HG02938 (cell line): Measurements from ENCODE around the gene PCED1B.

Source experiments
- ATAC-seq: cut with Tn5 transposase; IDR thresholded peaks from one replicate; pipeline ENCODE4 v1.9.1; 2021; ENCODE audit warnings: mild to moderate bottlenecking, moderate library complexity; ENCODE audit not compliant: unreplicated experiment

The PCED1B gene

DNA sequence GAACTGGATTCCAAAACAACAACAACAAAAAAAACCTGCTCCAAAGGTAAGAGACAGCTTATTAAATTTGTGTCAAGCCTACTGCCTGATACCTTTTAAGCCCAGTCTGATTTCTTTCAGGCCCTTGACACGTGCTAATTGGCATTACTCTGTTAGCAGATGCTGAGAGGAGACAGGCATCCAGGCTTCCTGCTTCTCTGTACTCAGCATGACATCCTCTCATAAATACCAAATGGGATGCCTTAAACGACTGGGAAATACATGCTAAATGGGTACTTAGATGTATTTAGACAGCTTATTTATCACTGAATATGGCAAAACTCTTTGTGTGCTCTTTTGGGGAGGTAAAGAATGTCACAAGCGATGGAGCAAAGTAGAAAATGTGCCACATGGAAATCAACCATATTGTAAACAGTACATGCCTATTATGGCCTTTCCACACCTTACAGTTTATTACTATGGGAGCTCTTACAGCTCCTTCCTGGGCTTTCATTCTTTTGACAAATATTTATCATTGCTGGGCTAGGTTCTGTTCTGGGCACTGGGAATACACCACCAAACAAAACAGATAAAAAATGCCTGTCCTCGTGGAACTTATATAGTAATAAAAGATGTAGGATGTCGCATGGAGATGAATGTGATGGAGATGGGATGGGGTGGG is 11.5 kb upstream of the PCED1B start:
- ATAC-seq, result no peak

GRCh38 chr12:47068539-47068938 is 10.9 kb upstream of the PCED1B start:
- ATAC-seq, result no peak

DNA sequence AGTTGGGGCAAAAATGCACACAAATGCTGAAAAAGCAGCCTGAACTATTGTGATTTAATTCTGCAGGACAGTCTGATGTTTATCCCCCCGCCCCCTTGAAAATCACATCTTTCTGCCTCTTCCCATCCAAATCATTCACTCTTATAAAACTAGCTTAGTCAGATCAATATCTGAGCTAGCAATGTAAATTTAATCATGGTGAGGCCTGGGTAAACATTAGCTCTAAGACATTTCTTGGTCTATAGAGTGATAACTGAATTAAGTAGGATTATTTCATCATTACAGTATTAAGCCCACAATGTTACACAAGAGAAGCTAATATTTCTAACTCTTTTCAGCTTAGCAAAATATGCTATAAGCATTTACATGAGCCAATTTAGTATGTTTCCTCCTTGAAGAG is 9.1 kb upstream of the PCED1B start:
- ATAC-seq, result no peak

DNA sequence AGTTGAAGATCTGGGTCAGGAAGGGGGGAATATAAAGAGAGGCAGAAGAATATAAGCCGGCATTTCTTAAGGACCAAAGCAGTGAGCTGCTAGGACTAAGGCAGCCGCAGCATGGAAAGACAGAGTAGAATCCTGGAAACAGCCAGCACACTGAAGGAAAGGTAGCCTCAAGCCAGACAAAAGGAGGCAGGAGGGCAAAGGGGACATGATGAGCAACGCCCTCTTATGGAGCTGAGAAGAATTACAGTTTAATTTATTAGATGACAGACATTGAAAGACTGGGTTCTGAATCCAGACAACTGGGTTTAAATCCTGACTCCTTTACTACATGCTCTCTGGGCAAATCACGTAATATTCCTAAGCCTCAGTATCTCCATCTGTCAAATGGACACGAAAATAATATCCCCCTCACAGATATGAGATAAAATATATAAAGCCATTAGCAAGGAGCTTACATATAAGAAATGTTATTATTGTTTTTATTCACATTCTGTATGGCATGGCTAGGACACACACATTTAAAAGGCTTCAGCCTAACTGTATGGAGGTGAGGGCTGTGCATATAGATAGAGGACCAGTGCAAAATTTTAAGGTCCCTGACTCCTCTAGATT is 8.1 kb upstream of the PCED1B start:
- ATAC-seq, result no peak

DNA sequence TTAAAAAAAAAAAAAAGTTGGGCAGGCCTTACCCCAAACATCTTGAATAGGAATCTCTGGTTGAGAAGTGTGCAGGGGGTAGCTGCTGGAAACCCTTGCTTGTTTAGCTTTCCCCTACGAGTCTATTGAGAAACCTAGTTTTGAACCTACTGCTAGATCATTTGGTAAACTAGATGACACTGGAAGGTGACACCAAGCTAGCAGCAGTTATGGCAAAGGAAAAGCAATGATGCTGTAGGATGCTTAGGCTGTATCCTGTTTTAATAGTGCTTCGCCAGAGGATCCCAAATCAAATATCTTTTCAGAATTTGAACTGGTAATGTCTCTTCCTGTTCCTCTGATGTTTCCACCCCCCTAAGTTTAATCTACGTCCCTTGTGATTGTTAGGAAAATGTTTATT is 5.5 kb upstream of the PCED1B start:
- ATAC-seq, result no peak

GRCh38 chr12:47074757-47075156 is 4.7 kb upstream of the PCED1B start:
- ATAC-seq, result no peak

- ATAC-seq, result no peak
These were observed 4.0 kb upstream of the PCED1B start for GRCh38 chr12:47075192-47076084.

- ATAC-seq, result no peak
These were observed 2.0 kb upstream of the PCED1B start for GRCh38 chr12:47077206-47078085.

DNA sequence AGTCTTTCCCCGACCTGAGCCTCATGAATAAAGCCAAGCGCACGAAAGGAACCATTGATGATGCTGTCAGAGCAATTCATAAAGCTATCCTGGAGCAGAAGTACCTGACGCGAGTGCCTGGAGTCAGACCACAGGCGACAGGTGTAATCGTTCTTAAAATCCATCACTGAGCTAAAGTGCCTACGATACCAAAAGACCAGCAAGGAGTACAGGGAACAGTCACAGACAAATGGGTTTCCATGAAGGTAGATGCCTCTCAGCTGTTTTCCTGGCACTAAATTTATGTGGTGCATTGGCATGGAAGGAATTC is 1.4 kb upstream of the PCED1B start:
- ATAC-seq, result no peak

- no peak for ATAC-seq
These were observed 521 bp upstream of the PCED1B start for GRCh38 chr12:47078733-47079467.

- ATAC-seq, result no peak
These were observed 732 bp downstream of the PCED1B start for GRCh38 chr12:47079981-47080724.

DNA sequence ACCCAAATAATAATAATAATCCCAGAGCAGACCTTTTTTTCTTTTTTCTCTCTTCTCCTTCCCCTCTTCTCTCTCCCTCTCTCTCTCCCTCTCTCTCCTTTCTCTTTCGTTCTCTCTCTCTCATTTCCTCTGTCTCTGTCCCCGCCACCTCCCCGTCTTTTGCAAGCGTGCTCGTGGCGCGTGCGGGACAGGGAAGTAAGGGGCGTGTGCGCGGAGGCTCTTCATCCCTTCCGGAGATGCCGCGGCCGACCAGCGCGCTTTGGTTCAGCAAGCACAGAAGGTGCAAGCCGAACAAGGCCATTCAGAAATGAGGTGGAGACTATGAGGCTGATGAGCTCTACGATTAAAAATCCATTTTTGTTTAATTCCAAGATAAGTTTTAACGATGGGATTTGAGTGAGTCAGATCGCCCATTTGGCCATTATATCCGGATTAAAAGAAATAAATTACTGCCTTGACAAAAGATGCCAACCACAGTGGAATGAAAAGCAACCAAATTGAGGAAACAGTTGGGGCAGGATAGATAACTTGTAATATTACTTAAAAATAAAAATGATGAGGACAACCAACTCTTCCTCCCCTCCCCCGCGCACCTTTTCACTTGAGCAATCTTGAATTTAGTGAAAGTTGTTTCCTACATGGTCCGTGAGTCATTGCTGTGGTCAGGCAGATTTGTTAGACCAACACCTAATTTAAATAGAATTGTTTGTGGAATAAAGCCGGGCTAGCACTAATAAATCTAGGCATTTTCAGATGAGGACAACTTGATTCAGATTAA is 1.5 kb downstream of the PCED1B start:
- ATAC-seq, result no peak

DNA sequence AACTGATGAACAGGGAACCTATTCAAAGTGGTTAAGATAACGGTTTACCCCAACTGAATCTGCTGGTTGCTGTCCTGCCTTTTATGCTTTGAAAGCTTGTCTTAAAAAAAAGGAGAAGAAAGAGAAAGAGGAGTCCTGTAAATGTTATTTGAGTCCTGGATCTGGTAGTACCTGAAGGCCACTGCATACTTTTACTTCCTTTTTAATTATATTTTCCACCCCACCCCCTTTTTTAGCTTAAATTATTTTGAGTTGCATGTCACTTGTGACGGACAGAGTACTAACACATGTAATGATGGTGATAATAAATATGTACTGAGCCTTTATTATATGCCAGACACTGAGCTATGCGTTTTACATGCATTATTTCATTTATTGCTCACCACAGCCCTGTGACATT is 2.9 kb downstream of the PCED1B start:
- ATAC-seq, result no peak

DNA sequence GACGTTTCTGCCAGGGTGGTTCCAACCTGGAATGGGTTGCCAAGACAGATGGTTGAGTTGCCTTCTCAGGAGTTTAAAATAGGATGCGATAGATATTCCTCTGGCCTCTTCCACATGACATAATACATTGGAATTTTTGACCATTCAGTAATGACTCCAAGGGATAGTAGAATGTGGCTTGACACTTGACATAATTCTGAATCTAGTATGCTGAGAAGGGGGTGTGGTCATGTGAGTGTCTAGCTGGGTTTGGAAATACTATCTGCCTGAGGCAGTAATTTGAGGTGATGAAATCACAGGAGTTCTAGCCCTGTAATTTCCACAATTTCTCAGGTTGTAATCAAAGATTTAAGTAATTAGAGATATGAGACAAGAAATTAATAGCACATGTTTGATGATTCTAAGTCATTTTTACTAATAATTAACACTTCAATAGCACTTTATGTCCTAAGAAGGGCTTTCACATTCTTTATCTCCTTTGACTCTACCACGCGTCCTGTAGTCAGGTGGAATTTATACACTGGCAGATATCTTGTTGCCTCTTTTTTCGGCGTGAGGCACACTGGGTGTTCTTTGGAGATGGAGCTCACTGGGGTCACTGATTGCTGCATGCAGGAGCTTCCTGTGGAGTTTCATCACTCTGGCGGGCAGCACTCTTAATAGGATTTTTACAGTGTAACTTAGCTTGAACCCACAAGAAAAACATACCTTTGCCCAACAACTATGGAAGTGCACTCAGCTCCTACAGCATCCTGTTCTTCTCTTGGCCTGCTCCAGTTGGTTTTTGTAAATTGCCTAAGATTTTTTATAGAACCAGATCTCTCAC is 3.6 kb downstream of the PCED1B start:
- ATAC-seq, result no peak

DNA sequence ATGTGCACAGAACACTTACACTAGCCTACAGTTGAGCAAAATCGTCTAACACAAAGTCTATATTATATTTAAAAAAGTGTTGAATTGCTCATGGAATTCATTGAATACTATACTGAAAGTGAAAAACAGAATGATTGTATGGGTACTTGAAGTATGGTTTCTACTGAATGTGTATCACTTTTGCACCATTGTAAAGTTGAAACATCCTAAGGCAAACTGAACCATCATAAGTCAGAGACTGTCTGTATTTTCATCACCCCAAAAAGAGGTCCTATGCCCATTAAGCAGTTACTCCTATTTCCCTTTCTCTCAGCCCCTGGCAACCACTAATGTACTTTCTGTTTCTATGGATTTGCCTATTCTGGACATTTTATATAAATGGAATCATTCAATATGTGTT is 4.8 kb downstream of the PCED1B start:
- ATAC-seq, result no peak

DNA sequence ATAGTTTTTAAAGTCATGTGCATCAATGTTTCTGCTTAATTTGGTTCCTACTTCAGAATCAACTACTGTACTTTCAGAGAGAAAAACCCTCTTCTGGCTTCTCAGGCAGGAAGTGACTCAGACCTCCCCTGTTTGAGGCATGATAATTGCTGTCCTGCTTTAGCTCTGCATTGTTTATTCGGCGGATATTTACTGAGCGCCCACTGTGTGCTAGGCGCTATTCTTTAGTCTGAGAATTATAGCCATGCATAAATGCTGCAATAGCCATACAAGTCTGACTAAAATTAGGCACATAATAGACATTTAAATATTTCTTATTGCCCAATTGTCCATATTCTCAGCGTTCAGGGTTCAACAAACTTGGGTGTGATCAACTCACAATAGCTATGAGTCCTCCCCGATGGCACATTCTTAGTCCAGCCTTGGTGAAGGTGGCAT is 6.4 kb downstream of the PCED1B start:
- ATAC-seq, result no peak

- ATAC-seq, result no peak
These were observed 7.8 kb downstream of the PCED1B start for GRCh38 chr12:47087088-47087688.
